Urinary bladder (tissue), 4 donors: ENCODE results near the gene HOXD9. TPM values are rescaled to one million over a fixed set of nuclear protein-coding genes. Genes with fewer than 3 reads are reported as not detected.

Experiments used
- DNase-seq: peaks from one replicate; pipeline ENCODE4 v3.0.0-alpha.2; 2015; ENCODE audit errors: extremely low spot score
- H3K27ac ChIP-seq: one replicate; pipeline ENCODE4 v1.5.1; 2013; ENCODE audit warnings: low read depth, mild to moderate bottlenecking, moderate library complexity
- H3K36me3 ChIP-seq: one replicate; pipeline ENCODE4 v1.6.1; 2013; ENCODE audit warnings: mild to moderate bottlenecking, moderate library complexity; ENCODE audit not compliant: insufficient read depth
- H3K4me1 ChIP-seq: one replicate; pipeline ENCODE4 v1.6.1; 2013; ENCODE audit warnings: mild to moderate bottlenecking, moderate library complexity; ENCODE audit not compliant: insufficient read depth
- H3K4me3 ChIP-seq: one replicate; pipeline ENCODE4 v1.5.1; 2013; ENCODE audit warnings: low read depth, low read length
- WGBS: extraction: QIAGEN DNeasy Blood & Tissue Kit; methylation state at CpG from one replicate; pipeline ENCODE4 v1.1.7; 2013; 5-methylcytosine and 5-hydroxymethylcytosine counted together
- polyA plus RNA-seq: library from polyadenylated mRNA; stranded (reverse); fragments of 200-250 nt; gene quantifications from one replicate; pipeline ENCODE4 v1.2.3, GENCODE V29; 2013
- total RNA-seq: library from RNA; depleted of rRNA; stranded (reverse); fragments of >200 nt; gene quantifications from one replicate; pipeline ENCODE4 v1.2.3, GENCODE V29; 2014
- donor health status: healthy with polysubstance abuse.
- donor health status: healthy.

HOXD9 gene
- total and polyA plus RNA-seq, 2 donors = 2.9 to 5.6 TPM

DNA sequence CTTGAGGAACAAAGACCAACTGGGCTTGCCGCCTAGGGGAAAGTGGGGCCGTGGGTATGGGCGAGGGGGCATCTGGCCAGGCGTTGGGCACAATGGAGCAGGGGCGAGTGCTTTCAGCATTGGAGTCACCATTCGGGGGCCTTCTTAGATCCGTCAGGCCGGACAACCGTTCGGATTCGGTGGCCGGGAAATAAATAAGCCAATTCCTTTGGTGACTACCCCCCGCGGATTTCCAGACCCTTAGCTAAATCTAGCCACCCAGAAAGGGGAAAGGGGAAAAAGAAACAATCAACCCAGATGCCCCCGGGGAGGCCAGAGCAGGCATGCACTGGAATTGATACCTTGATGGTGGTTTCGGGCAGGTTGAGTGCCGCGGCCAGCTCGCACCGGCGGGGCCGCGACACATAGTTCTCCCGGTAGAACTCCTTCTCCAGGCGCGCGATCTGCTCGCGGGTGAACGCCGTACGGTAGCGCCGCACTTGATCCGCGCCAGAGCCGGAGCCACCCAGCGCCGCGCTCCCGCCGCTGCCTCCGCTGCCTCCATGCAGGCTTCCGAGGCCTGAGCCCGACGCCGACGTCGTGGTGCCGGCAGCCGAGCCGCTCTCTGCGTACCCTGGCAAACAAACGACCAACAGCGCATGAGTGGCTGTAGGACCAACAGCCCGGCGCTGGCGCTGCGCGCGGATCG, 40.5 kb upstream of the HOXD9 start:
- Histone ChIP-seq H3K36me3 (no peaks in the 10 kb centered on the region), H3K27ac (no peak overlapping the region), H3K4me3 (no peak overlapping the region), H3K4me1 (peaks cover 2% of the 10 kb centered on the region)
- no peak for DNase-seq
- 13% methylated on average over 62 of the region's 62 CpGs for WGBS

DNA sequence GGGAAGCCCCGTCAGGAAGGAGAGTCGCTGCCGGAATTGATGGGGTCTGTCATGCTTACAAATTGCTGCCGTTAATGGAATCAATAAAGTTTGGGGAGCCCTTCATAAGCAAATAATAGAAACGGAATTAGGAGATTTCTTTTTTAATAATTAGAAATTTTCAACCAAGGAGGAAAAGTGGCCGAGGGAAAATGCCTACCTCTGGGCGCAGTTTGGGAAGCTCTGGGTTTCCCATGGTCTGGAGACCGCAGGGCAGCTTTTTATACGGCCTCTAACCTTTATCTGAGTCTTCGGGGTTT, 40.0 kb upstream of the HOXD9 start:
- Histone ChIP-seq H3K36me3 (no peaks in the 10 kb centered on the region), H3K4me3 (no peak overlapping the region), H3K4me1 (peaks cover 2% of the 10 kb centered on the region), H3K27ac (no peak overlapping the region)
- no peak for DNase-seq
- 24% methylated on average over 10 of the region's 10 CpGs for WGBS

DNA sequence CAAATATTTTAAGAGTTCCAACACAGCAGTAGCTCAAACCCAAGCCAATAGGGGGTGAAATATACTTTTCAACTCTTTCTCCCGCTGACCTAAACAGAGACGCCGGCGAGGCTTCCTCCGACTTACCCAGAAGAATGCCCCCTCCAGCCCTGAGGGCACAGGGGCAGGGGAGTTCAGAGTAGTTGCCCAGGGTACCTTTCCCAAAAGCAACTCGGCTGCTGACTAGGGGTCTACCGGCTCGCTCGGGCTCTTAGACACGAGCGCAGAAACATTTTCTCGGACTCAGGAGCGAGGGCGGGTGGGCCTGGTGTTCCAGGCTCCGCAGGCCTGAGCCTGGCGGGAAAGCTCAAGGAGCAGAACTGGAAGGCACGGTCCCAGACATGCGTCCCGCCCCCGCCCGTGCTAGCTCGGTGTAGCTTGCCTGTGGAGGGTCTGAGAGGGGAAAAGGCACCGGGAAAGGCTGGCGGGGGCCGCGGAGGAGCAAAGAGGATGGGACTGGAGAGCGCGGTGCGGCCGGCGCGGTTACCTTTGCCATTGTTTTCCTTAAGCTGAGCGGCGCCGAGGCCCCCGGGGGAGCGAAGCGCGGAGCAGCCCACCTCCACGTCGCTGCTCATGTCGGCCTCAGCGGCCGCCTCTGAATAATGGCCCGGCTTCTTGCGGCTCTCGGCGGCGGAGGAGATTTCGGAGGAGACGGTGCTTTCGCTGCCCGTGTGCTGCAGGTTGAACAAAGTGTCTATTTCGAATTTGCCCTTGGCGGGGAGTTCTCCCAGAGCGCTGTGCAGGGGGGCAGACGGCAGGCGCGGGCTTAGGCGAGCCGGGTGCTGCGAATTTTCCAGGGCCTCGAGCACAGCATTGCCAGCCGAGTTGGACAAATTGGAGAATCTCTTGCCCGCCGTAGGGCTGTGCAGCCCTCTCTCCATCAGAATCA, 39.4 kb upstream of the HOXD9 start:
- Histone ChIP-seq H3K36me3 (no peaks in the 10 kb centered on the region), H3K4me3 (peak overlapping the region; percentile 2), H3K4me1 (peaks cover 2% of the 10 kb centered on the region), H3K27ac (no peak overlapping the region)
- WGBS = 9% methylated on average over 66 of the region's 66 CpGs
- DNase-seq = no peak

DNA sequence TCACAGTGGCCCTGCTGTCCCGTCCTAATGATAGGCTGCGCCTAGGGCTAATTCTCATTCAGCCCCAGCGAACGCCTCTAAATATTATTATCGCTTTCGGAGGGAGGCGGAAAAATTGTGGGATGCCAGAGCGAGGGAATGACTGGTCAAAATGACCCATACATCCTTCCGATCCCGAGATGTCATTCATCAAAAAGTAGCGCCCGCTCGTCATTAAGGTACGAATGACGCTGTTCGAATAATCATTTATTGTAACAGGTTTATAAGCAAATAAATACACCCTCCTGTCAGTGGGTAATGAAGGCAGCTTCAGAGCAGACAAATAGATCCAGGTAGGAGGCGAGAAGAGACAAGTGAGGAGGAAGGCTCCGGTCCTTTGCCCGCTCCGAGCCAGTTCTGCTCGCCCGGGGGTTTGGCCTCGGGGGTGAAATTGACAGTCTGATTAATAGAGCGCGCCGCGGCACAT, 38.7 kb upstream of the HOXD9 start, which contains the start of gene EVX2:
Gene EVX2 (minus strand): TSS at position 167 of the 466 bp plus-strand sequence. CDS start 186 bp downstream, outside the sequence.
- WGBS = 33% methylated on average over 27 of the region's 27 CpGs
- DNase-seq = no peak
- H3K4me3 ChIP-seq = peak within 1 kb of the TSS; percentile 2
- no peak within 1 kb of the TSS for H3K27ac ChIP-seq
- no peaks in the 10 kb centered on the region for H3K36me3 ChIP-seq
- peaks cover 2% of the 10 kb centered on the region for H3K4me1 ChIP-seq

DNA sequence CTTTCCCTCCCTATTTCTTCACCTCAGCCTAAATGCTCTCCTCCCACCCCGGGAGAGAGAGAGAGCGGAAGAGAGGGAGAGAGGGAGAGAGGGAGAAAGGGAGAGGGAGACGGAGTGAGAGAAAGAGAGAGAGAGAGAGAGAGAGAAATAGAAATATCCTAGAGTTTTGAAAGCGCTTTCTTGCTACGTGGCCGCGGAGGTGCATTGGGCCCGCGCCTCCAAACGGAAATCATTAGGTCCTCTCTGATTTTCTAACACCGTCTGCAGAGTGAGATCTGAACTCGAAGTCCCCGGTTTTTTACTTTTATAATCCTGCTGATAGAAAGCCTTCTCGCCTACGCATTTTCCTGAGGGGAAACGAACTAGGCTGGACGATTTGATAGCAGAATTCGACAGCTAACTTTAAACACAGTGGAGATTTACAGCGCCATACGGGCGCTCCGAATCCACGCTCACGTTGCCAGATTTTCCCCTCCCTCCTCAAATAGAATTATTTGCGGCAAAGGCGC, 37.9 kb upstream of the HOXD9 start:
- H3K27ac ChIP-seq = no peak overlapping the region

DNA sequence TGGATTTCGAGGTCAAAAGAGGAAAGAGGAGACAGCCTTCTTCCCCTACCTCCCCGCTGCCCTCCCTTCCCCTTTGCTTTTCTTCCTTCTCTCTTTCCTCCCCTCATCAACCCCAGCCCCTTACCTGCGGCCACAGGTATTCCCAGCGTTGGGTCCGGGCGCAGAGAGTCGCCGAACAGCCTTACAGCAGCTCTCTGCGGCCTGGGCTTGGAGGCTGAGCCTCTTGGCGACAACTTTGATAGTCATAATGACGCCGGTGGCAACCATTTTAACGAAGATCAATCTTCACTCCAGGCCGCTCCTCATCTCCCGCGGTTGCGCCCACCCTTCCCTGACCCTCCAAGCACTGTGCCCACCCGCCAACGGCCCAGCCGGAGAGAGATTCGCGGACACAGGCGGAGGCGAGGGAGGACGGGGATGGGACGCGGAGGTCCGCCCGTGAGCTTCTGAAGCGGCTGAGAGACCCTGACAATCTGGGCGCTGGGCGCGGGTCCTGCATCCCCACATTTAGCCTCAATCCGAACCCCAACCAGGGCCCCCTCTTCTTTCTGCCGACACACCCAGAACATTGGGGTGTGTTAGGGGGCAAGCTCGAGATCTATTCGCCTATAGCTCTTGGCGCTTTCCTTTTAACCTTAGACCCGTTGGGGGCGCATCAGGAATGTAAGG, 37.3 kb upstream of the HOXD9 start:
- 6% methylated on average over 40 of the region's 40 CpGs for WGBS
- no peak overlapping the region for H3K27ac ChIP-seq
- no peak overlapping the region for H3K4me3 ChIP-seq

More for the DNA sequence above, 37.9 kb upstream of the HOXD9 start:
- 7% methylated on average over 26 of the region's 26 CpGs for WGBS
- peaks cover 2% of the 10 kb centered on the region for H3K4me1 ChIP-seq
- no peak overlapping the region for H3K4me3 ChIP-seq
- DNase-seq = no peak
- no peaks in the 10 kb centered on the region for H3K36me3 ChIP-seq

DNA sequence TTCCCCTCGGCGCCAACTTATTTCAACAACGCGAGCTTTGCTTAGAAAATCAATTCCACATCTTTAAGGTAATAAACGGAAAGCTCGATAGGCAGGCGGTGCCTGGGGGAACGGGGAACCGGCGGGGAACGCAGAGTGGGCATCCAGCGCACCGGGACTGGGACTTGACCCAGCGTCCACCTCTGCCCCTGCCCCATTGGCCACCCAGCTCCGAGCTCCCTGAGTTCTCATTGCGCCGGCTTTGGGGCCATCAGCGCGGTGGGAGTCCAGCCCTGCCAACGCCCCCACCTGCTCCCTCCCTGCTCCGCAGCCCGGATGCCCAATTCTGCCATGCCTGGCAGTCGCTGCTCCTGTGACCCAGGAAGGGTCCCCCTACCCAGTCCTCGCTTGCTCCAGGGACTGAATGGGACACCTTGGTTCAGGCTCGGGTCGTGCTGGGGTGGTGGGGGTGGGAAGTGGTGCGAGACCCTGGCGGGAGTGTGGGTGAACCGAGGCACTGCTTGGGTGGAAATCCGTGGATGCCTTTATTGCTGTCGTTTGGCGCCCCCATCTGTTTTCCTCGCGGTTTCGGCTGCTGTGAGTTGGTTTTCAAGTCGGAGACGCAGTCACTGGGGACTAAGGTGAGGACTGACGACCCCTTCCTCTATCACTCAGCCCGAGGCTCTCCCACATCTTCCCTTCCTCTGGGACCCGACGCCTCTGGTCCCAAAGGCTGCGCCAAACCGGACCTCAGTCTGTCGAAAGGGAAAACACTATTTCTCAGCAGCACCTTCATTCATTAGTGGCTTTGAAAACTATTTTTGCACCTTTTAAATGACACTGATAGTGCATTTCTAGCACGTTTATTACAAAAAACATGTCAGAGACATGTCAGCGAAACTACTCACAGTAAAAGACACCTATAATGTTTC, 36.4 kb upstream of the HOXD9 start:
- Histone ChIP-seq H3K27ac (no peak overlapping the region), H3K36me3 (no peaks in the 10 kb centered on the region), H3K4me1 (no peaks in the 10 kb centered on the region), H3K4me3 (no peak overlapping the region)
- no peak for DNase-seq
- 5% methylated on average over 46 of the region's 46 CpGs for whole genome bisulfite sequencing

More for the DNA sequence above, 37.3 kb upstream of the HOXD9 start:
- no peak for DNase-seq
- H3K4me1 ChIP-seq = no peaks in the 10 kb centered on the region
- no peaks in the 10 kb centered on the region for H3K36me3 ChIP-seq

DNA sequence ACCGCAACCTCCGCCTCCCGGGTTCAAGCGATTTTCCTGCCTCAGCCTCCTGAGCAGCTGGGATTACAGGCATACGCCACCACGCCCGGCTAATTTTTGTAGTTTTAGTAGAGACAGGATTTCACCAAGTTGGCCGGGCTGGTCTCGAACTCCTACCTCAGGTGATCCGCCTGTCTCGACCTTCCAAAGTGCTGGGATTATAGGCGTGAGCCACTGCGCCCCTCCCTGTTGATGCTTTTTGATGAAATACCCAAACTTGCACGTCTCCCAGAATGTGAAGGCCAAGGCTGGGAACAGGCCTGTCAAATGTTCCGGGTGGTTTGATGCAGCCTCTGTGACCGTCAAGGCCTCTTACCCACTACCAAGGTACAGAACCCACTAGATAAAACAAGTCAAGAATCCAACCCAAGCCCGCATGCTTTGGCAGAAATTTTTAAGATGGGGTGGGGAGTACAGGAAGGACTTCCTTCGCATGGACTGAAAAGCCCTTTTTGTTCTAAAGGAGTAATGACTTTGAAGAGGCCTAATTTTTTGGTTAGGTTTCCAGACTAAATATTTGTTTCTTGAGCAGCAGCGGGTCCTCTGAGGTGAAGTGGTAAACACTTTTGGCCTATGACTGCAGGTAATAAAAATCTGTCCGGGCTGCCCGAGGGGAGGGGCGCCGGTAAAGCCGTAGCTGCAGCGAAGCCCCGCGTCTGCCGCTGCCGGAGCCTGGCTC, 35.0 kb upstream of the HOXD9 start:
- DNase-seq = no peak
- Histone ChIP-seq H3K27ac (no peak overlapping the region), H3K4me1 (no peaks in the 10 kb centered on the region), H3K36me3 (no peaks in the 10 kb centered on the region), H3K4me3 (no peak overlapping the region)
- WGBS = 64% methylated on average over 29 of the region's 29 CpGs

DNA sequence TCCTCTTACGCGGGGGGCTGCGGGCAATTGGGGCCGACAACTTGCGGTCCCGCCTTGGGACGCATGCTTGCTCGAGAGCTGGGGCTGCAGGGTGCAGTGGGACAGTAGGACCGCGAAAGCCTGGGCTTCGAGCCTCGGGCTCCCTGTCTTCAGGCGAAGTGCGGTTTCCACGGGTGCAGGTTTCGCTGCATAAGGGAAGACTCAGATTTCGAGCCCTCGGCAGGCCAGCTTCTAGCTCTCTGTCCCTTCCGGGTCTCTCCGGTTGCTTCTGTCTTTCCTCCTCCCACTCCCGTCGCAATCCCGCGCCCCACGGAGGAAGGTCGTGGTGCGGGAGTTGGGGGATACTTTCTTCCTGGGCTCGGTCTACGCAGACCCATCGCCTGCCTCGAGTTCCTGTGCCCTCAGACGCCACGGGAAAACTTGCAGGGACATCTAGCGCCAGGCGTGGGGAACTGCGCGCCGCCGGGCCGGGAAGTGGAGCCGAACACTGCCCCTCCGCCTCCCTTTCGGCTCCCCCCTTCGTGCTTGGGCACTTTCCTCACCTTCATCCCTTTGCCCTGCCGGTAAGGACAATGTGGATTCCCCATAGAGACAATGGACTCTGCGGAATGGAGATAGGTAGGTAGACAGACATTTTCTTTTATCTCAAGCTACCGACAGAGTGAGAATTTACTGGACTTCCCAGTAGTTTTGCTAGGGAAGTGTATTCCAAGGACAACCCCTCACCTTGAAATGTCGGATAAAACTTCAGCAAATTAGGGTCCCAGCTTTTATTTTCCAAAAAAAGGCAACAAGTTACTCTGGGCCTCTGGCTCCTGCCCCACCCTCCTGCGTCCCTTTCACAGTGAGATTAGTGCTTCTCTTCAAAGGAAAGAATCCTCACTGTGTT, 34.2 kb upstream of the HOXD9 start:
- Histone ChIP-seq H3K4me3 (no peak overlapping the region), H3K27ac (no peak overlapping the region), H3K4me1 (no peaks in the 10 kb centered on the region), H3K36me3 (no peaks in the 10 kb centered on the region)
- no peak for DNase-seq
- 11% methylated on average over 49 of the region's 49 CpGs for WGBS

DNA sequence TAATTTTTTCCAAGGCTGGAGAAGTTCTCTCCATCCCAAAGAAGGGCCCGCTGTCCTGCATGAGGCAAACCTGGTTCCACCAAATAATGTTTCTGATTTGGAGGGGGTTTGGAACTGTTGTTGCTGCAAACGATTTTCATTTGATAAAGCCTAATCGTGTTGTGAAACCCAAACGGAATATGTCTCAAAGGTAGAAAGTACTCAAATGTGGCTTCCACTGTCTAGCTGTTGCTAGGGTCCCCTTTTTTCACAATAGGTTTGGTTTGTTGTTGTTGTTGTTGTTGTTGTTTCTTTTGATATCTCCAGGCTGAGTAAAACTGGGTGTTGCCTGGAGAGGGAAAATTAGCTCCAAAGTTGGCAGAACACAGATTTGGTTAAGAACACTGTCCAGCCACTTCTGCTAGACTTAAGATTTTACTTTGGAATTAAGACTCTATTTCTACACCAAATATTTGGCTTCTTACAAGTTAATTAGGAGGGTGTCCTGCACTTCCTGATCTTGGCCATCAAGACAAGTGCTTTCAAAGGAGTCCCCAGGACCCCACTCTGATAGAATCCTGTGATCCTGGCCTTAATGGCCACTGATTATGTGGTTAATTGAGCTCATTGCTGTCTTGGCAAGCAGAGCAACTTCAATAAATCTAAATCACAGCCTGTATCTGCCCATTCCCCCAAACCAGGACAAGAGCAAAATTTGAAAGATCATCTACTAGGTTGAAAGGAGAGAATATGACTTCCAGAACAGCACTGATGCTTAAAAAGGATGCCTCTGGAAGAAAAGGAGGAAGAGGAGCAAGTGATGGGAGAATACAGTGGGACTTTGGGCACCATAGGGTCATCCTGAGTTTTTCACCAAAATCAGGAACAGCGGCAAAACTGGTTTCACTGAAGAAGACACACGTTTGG, 33.3 kb upstream of the HOXD9 start:
- H3K4me3 ChIP-seq = no peak overlapping the region
- no peak overlapping the region for H3K27ac ChIP-seq
- H3K4me1 ChIP-seq = no peaks in the 10 kb centered on the region

DNA sequence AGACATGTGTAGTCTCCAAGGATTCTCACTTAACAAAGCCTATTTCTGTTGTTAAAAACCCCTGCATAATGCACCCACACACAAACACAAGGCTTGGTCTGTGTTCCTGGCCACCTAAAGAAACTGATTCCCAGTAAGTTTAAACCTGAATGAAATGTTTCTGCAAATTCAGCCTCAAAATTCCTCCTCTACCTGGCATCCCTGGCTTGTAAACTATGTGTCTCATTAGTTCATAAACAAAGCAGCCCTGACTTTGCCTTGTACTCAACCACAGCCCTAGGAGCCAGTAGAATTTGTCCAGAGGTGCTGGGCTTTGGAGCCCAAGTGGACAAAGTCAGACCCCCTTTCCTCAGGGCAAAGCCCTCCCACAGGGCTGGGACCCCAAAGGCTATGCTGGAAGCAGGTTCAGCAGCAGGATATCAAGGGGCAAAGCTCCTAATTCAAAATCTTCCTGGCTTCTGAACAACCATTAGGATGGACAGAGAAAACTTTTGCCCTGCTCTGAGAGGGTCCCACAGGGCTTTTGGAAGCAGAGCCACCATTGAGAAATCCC, 32.6 kb upstream of the HOXD9 start:
- Histone ChIP-seq H3K4me1 (no peaks in the 10 kb centered on the region), H3K4me3 (no peak overlapping the region), H3K36me3 (no peaks in the 10 kb centered on the region), H3K27ac (no peak overlapping the region)
- DNase-seq = no peak

More for the DNA sequence above, 33.3 kb upstream of the HOXD9 start:
- DNase-seq = no peak
- 58% methylated on average over 6 of the region's 6 CpGs for WGBS
- no peaks in the 10 kb centered on the region for H3K36me3 ChIP-seq
